Measurements from ENCODE around the gene RPRD1B. TPM values are rescaled to one million over a fixed set of nuclear protein-coding genes. Genes with fewer than 3 reads are reported as not detected.

Gene RPRD1B
- total and polyA plus RNA-seq, 2 experiments from 2014 or later = 7.3 to 24.3 TPM

GRCh38 chr20:38055848-38056247 is 22.3 kb downstream of the RPRD1B start:
- Histone ChIP-seq H3K27me3 (ENCODE audit: insufficient read depth) (no peaks in the 10 kb centered on the region), H3K4me1 (ENCODE audit: insufficient read depth) (no peaks in the 10 kb centered on the region), H3F3A (replicated peaks; ENCODE audit: low read depth) (no peaks in the 10 kb centered on the region), H3K79me2 (replicated peaks; ENCODE audit: insufficient read depth) (peaks cover 55% of the 10 kb centered on the region), H2AFZ (no peak overlapping the region), H3K36me3 (ENCODE audit: insufficient read depth) (peaks cover 27% of the 10 kb centered on the region), H3K4me2 (no peak overlapping the region), H4K20me1 (replicated peaks; ENCODE audit: insufficient read depth) (peaks cover 10% of the 10 kb centered on the region), H3K9me2 (ENCODE audit: insufficient read depth) (no peaks in the 10 kb centered on the region), H3K4me3 (no peak overlapping the region), H3K27ac (ENCODE audit: low read depth) (no peak overlapping the region)
- ATAC-seq (no peak), DNase-seq (ENCODE audit: low spot score) (no peak)
- peaks cover 28% of the 10 kb centered on the region for H3K36me3 Mint-ChIP-seq (ENCODE audit: low read depth)
- H3K4me3 Mint-ChIP-seq = no peak overlapping the region
- TF ChIP-seq STAT1 (IDR thresholded peaks at IDR 0.05; ENCODE audit: unreplicated experiment) (no peak), CREB1 (CRISPR knock-in tag; IDR thresholded peaks at IDR 0.05; ENCODE audit: low read depth) (no peak), JUNB (IDR thresholded peaks at IDR 0.05; ENCODE audit: unreplicated experiment) (no peak), REST (IDR thresholded peaks at IDR 0.05; ENCODE audit: unreplicated experiment) (no peak), CTCF (conservative IDR thresholded peaks at IDR 0.05; ENCODE audit: low read depth in 2 of 2) (no peak), EZH2phosphoT487 (IDR thresholded peaks at IDR 0.05; ENCODE audit: unreplicated experiment) (no peak), EZH2 (IDR thresholded peaks at IDR 0.05; ENCODE audit: low read depth, unreplicated experiment) (no peak), NANOG (IDR thresholded peaks at IDR 0.05; ENCODE audit: borderline replicate concordance) (no peak), ZNF331 (CRISPR knock-in tag; IDR thresholded peaks at IDR 0.05; ENCODE audit: low read depth) (no peak), ZNF462 (CRISPR knock-in tag; IDR thresholded peaks at IDR 0.05) (no peak), POLR2AphosphoS5 (IDR thresholded peaks at IDR 0.05; ENCODE audit: low read depth) (no peak)
- no peaks in the 10 kb centered on the region for H3K27me3 Mint-ChIP-seq (ENCODE audit: insufficient read depth, low read depth, poor library complexity)
- H3K27ac Mint-ChIP-seq = no peak overlapping the region
- H3K4me1 Mint-ChIP-seq = no peaks in the 10 kb centered on the region
- H3K9me3 Mint-ChIP-seq = no peaks in the 10 kb centered on the region
